A549 treated with dexamethasone at 1 μM for 4 hours (cell line): ENCODE data around the gene KRTAP6-2. TPM values are rescaled to one million over a fixed set of nuclear protein-coding genes. Genes with fewer than 3 reads are reported as not detected.

Experiments used
- total RNA-seq: library from RNA; stranded (reverse); fragments of 200-300 nt; extraction: Qiagen RNA extraction; gene quantifications from 5 replicates; pipeline ENCODE4 v1.2.3, GENCODE V29; 2022

The KRTAP6-2 gene
- not detected in 5 replicates for total RNA-seq

GRCh38 chr21:30598802-30599201, at the start of gene KRTAP6-2:
KRTAP6-2 (minus strand) TSS chr21:30598902; CDS start chr21:30598874, 28 bp downstream.

GRCh38 chr21:30642564-30642963, 43.9 kb upstream of the KRTAP6-2 start, which contains the start of gene KRTAP20-3:
KRTAP20-3 (plus strand) TSS chr21:30642864.

GRCh38 chr21:30634906-30635305, 36.2 kb upstream of the KRTAP6-2 start, which contains the start of gene KRTAP20-2:
KRTAP20-2 (plus strand) TSS chr21:30635206; CDS start chr21:30635264, 58 bp downstream.

GRCh38 chr21:30620522-30620921, 21.8 kb upstream of the KRTAP6-2 start, which contains the start of gene KRTAP20-4:
KRTAP20-4 (plus strand) TSS chr21:30620627.

GRCh38 chr21:30616125-30616524, 17.4 kb upstream of the KRTAP6-2 start, which contains the start of gene KRTAP20-1:
KRTAP20-1 (plus strand) TSS chr21:30616425; CDS start chr21:30616455, 30 bp downstream.

GRCh38 chr21:30613836-30614235, 15.1 kb upstream of the KRTAP6-2 start, which contains the start of gene KRTAP6-1:
KRTAP6-1 (minus strand) TSS chr21:30613930; CDS start chr21:30613904, 26 bp downstream.

GRCh38 chr21:30600787-30601186, 2.1 kb upstream of the KRTAP6-2 start, which contains the start of gene KRTAP22-1:
KRTAP22-1 (plus strand) TSS chr21:30601087.

GRCh38 chr21:30592140-30592539, 6.6 kb downstream of the KRTAP6-2 start, which contains the start of gene KRTAP6-3:
KRTAP6-3 (plus strand) TSS chr21:30592440; CDS start chr21:30592446, 6 bp downstream.

GRCh38 chr21:30590297-30590696, 8.4 kb downstream of the KRTAP6-2 start, which contains the start of gene KRTAP22-2:
KRTAP22-2 (minus strand) TSS chr21:30590397.

GRCh38 chr21:30561264-30561895, 37.3 kb downstream of the KRTAP6-2 start, which contains the start of gene KRTAP19-7:
KRTAP19-7 (minus strand) TSS chr21:30561314; CDS start chr21:30561289, 25 bp downstream.

Other genes starting within 250 kb of the KRTAP6-2 start
- gene KRTAP13-2, start 226.6 kb downstream of the KRTAP6-2 start, total RNA-seq = 0.09 TPM in 1 of 5 replicates, not detected in the others
- gene KRTAP13-1, start 202.9 kb downstream of the KRTAP6-2 start, total RNA-seq = not detected in 5 replicates
- gene KRTAP13-3, start 173.0 kb downstream of the KRTAP6-2 start, total RNA-seq = not detected in 5 replicates
- gene KRTAP13-4, start 168.7 kb downstream of the KRTAP6-2 start, total RNA-seq = not detected in 5 replicates
- gene KRTAP15-1, start 158.6 kb downstream of the KRTAP6-2 start, total RNA-seq = not detected in 5 replicates
- gene KRTAP19-1, start 118.5 kb downstream of the KRTAP6-2 start, total RNA-seq = not detected in 5 replicates
- gene KRTAP19-2, start 111.5 kb downstream of the KRTAP6-2 start, total RNA-seq = not detected in 5 replicates
- gene KRTAP19-3, start 106.9 kb downstream of the KRTAP6-2 start, total RNA-seq = not detected in 5 replicates
- not detected in 5 replicates for gene KRTAP19-4, start 101.7 kb downstream of the KRTAP6-2 start, total RNA-seq
- gene KRTAP19-5, start 96.8 kb downstream of the KRTAP6-2 start, total RNA-seq = not detected in 5 replicates
- gene KRTAP19-6, start 57.0 kb downstream of the KRTAP6-2 start, total RNA-seq = not detected in 5 replicates
- not detected in 5 replicates for gene KRTAP19-7, start 37.6 kb downstream of the KRTAP6-2 start, total RNA-seq
- gene KRTAP22-2, start 8.5 kb downstream of the KRTAP6-2 start, total RNA-seq = not detected in 5 replicates
- gene KRTAP6-3, start 6.5 kb downstream of the KRTAP6-2 start, total RNA-seq = not detected in 5 replicates
- not detected in 5 replicates for gene KRTAP22-1, start 2.2 kb upstream of the KRTAP6-2 start, total RNA-seq
- gene KRTAP6-1, start 15.0 kb upstream of the KRTAP6-2 start, total RNA-seq = not detected in 5 replicates
- not detected in 5 replicates for gene KRTAP20-1, start 17.5 kb upstream of the KRTAP6-2 start, total RNA-seq
- not detected in 5 replicates for gene KRTAP20-4, start 21.7 kb upstream of the KRTAP6-2 start, total RNA-seq
- gene KRTAP20-2, start 36.3 kb upstream of the KRTAP6-2 start, total RNA-seq = not detected in 5 replicates
- not detected in 5 replicates for gene KRTAP20-3, start 44.0 kb upstream of the KRTAP6-2 start, total RNA-seq
- not detected in 5 replicates for gene KRTAP21-3, start 119.9 kb upstream of the KRTAP6-2 start, total RNA-seq
- not detected in 5 replicates for gene KRTAP21-2, start 148.4 kb upstream of the KRTAP6-2 start, total RNA-seq
- not detected in 5 replicates for gene KRTAP21-1, start 156.5 kb upstream of the KRTAP6-2 start, total RNA-seq
- gene KRTAP8-1, start 214.4 kb upstream of the KRTAP6-2 start, total RNA-seq = not detected in 5 replicates
- gene KRTAP7-1, start 230.9 kb upstream of the KRTAP6-2 start, total RNA-seq = not detected in 5 replicates